HepG2 (cell line): ENCODE data around the gene VCL. TPM values are rescaled to one million over a fixed set of nuclear protein-coding genes. Genes with fewer than 3 reads are reported as not detected.

Experiments used
- ATAC-seq: fragments of 200-7000 bp; cut with Tn5 transposase; 3 replicates; pipeline ENCODE4 v1.9.1; 2020; ENCODE audit warnings: mild to moderate bottlenecking, moderate library complexity
- BruUV-seq: library from RNA; stranded (reverse); fragments of 400-500 nt; replicated peaks from 2 replicates; lab custom pipeline; 2021; lab: Mats Ljungman, UMichigan
- CTCF ChIA-PET: fragments of 300-600 bp; formaldehyde crosslinking; extraction: SDS; loops from one replicate; lab custom pipeline; 2021; ENCODE audit warnings: low total read pairs, inconsistent platforms, low intra/inter-chr PET ratio; lab: Yijun Ruan, JAX
- POLR2A ChIA-PET: fragments of 350-600 bp; sonication (Branson Sonifier 250); formaldehyde crosslinking; loops from one replicate; lab custom pipeline; 2020; ENCODE audit warnings: antibody characterized with exemption, inconsistent platforms; lab: Yijun Ruan, JAX
- DNase-seq: peaks from one replicate; pipeline ENCODE4 v3.0.0-alpha.2; 2015; ENCODE audit warnings: low spot score
- FAIRE-seq: peaks from 3 replicates; lab custom pipeline; 2011; peaks lifted over from hg19 to GRCh38; lab: Jason Lieb, UNC
- H2AFZ ChIP-seq: one replicate; pipeline ENCODE4 v1.6.1; 2011; ENCODE audit warnings: low read length, inconsistent platforms
- H3K27ac ChIP-seq: fragments of 300-600 bp; 3 replicates; pipeline ENCODE4 v1.8.0; 2011; ENCODE audit warnings: mixed run types, mild to moderate bottlenecking, mixed read lengths, low read length, inconsistent platforms; ENCODE audit not compliant: insufficient read depth; ENCODE audit errors: extremely low read length
- H3K27me3 ChIP-seq, 2 experiments: fragments of 200-600 bp in 1 of 2; 2 replicates in 1 of 2; 3 replicates in 1 of 2; pipeline versions ENCODE4 v1.6.0 to v1.8.0; 2011; ENCODE audit warnings: low read length in 2 of 2, mild to moderate bottlenecking in 2 of 2, moderate library complexity in 2 of 2, inconsistent platforms in 1 of 2; ENCODE audit not compliant: insufficient read depth in 2 of 2, control insufficient read depth in 1 of 2
- H3K36me3 ChIP-seq, 2 experiments: fragments of 200-600 bp in 1 of 2; replicated peaks in 1 of 2; 2 replicates in 1 of 2; 3 replicates in 1 of 2; pipeline versions ENCODE4 v1.5.1 to v1.8.0; 2011; ENCODE audit warnings: low read length in 2 of 2, inconsistent platforms in 1 of 2; ENCODE audit not compliant: insufficient read depth in 2 of 2, control insufficient read depth in 1 of 2
- H3K4me1 ChIP-seq: 2 replicates; pipeline ENCODE4 v1.5.1; 2012; ENCODE audit warnings: low read length, inconsistent platforms; ENCODE audit not compliant: insufficient read depth
- H3K4me2 ChIP-seq: 2 replicates; pipeline ENCODE4 v1.6.0; 2011; ENCODE audit warnings: low read depth, low read length, inconsistent platforms
- H3K4me3 ChIP-seq, 3 experiments: fragments of 200-600 bp in 1 of 3; sonication (generic), shearing (Covaris generic) in 1 of 3; replicated peaks in 1 of 3; 2 replicates each; pipeline ENCODE4 v1.5.1; 2011 to 2016; ENCODE audit warnings: low read length in 3 of 3, inconsistent platforms in 2 of 3, low read depth in 2 of 3, mild to moderate bottlenecking in 2 of 3, control low read depth in 1 of 3, mixed read lengths in 1 of 3; ENCODE audit not compliant: insufficient read depth in 1 of 3
- H3K79me2 ChIP-seq: one replicate; pipeline ENCODE4 v1.6.1; 2011; ENCODE audit warnings: low read length, inconsistent platforms; ENCODE audit not compliant: insufficient read depth
- H3K9ac ChIP-seq: 2 replicates; pipeline ENCODE4 v1.6.0; 2011; ENCODE audit warnings: mild to moderate bottlenecking, low read depth, low read length, inconsistent platforms; ENCODE audit not compliant: insufficient read depth
- H3K9me3 ChIP-seq: 2 replicates; pipeline ENCODE4 v1.5.1; 2012; ENCODE audit warnings: mild to moderate bottlenecking, low read length
- H4K20me1 ChIP-seq: 2 replicates; pipeline ENCODE4 v1.6.0; 2011; ENCODE audit warnings: inconsistent platforms, mild to moderate bottlenecking, low read length, moderate library complexity; ENCODE audit not compliant: insufficient read depth
- ARNTL ChIP-seq: sonication (generic); formaldehyde crosslinking; IDR thresholded peaks from 2 replicates; pipeline ENCODE4 v1.4.0; 2020; ENCODE audit warnings: mild to moderate bottlenecking, missing genetic modification reagents
- CEBPG ChIP-seq: IDR thresholded peaks from 2 replicates; pipeline ENCODE4 v1.6.1; 2016
- DNMT3B ChIP-seq: conservative IDR thresholded peaks from 2 replicates; pipeline ENCODE4 v1.6.1; 2016; ENCODE audit warnings: missing biosample characterization, control low read depth
- ELF1 ChIP-seq: sonication (generic); formaldehyde crosslinking; IDR thresholded peaks from 2 replicates; pipeline ENCODE4 v1.4.0; 2020; ENCODE audit warnings: missing genetic modification reagents
- FOXO1 ChIP-seq: sonication (generic); formaldehyde crosslinking; IDR thresholded peaks from 2 replicates; pipeline ENCODE4 v1.4.0; 2020; ENCODE audit warnings: missing genetic modification reagents
- KMT2B ChIP-seq: IDR thresholded peaks from 2 replicates; pipeline ENCODE4 v1.6.1; 2016; ENCODE audit warnings: missing genetic modification reagents, missing compliant biosample characterization
- MAFG ChIP-seq: sonication (generic); formaldehyde crosslinking; IDR thresholded peaks from 2 replicates; pipeline ENCODE4 v1.5.1; 2020; ENCODE audit warnings: mild to moderate bottlenecking, missing genetic modification reagents
- MZF1 ChIP-seq: sonication (generic); formaldehyde crosslinking; IDR thresholded peaks from 2 replicates; pipeline ENCODE4 v1.8.1; 2023; ENCODE audit warnings: mild to moderate bottlenecking, missing genetic modification reagents, borderline replicate concordance
- REL ChIP-seq: sonication (generic); formaldehyde crosslinking; conservative IDR thresholded peaks from 2 replicates; pipeline ENCODE4 v1.8.0; 2022; ENCODE audit warnings: mild to moderate bottlenecking, missing genetic modification reagents, moderate library complexity
- RXRB ChIP-seq: IDR thresholded peaks from 2 replicates; pipeline ENCODE4 v1.6.1; 2016; ENCODE audit warnings: borderline replicate concordance, missing genetic modification reagents, missing compliant biosample characterization
- SIN3B ChIP-seq: fragments of 150-350 bp; IDR thresholded peaks from 2 replicates; pipeline ENCODE4 v1.6.1; 2014; ENCODE audit warnings: low read length
- SIX1 ChIP-seq: sonication (generic); formaldehyde crosslinking; IDR thresholded peaks from 2 replicates; pipeline ENCODE4 v1.4.0; 2020; ENCODE audit warnings: missing genetic modification reagents, borderline replicate concordance
- TOE1 ChIP-seq: sonication (generic); formaldehyde crosslinking; IDR thresholded peaks from 2 replicates; pipeline ENCODE4 v1.4.0; 2020; ENCODE audit warnings: mild to moderate bottlenecking, missing genetic modification reagents
- ZC3H13 ChIP-seq: sonication (generic); formaldehyde crosslinking; IDR thresholded peaks from 2 replicates; pipeline ENCODE4 v1.8.1; 2023; ENCODE audit warnings: mild to moderate bottlenecking, missing genetic modification reagents, moderate library complexity
- ZKSCAN8 ChIP-seq: IDR thresholded peaks from 2 replicates; pipeline ENCODE4 v1.6.1; 2016; ENCODE audit warnings: borderline replicate concordance, missing genetic modification reagents, missing compliant biosample characterization
- ZNF136 ChIP-seq: sonication (generic); formaldehyde crosslinking; IDR thresholded peaks from 2 replicates; pipeline ENCODE4 v1.8.1; 2022; ENCODE audit warnings: low read depth, mild to moderate bottlenecking, moderate library complexity, missing genetic modification reagents
- ZNF343 ChIP-seq: sonication (generic); formaldehyde crosslinking; IDR thresholded peaks from 2 replicates; pipeline ENCODE4 v1.4.0; 2020; ENCODE audit warnings: mild to moderate bottlenecking, missing genetic modification reagents
- ZNF350 ChIP-seq: sonication (generic); formaldehyde crosslinking; IDR thresholded peaks from 2 replicates; pipeline ENCODE4 v1.4.0; 2020; ENCODE audit warnings: mild to moderate bottlenecking, low read depth, missing genetic modification reagents, borderline replicate concordance
- ZNF451 ChIP-seq: sonication (generic); formaldehyde crosslinking; IDR thresholded peaks from 2 replicates; pipeline ENCODE4 v1.5.0; 2020; ENCODE audit warnings: mild to moderate bottlenecking, missing genetic modification reagents
- ZNF562 ChIP-seq: sonication (generic); formaldehyde crosslinking; IDR thresholded peaks from 2 replicates; pipeline ENCODE4 v1.8.0; 2022; ENCODE audit warnings: missing genetic modification reagents, borderline replicate concordance
- ZNF776 ChIP-seq: sonication (generic); formaldehyde crosslinking; IDR thresholded peaks from 2 replicates; pipeline ENCODE4 v1.4.0; 2020; ENCODE audit warnings: mild to moderate bottlenecking, missing genetic modification reagents
- ZSCAN21 ChIP-seq: sonication (generic); formaldehyde crosslinking; IDR thresholded peaks from 2 replicates; pipeline ENCODE4 v1.8.0; 2022; ENCODE audit warnings: mild to moderate bottlenecking, missing genetic modification reagents, moderate library complexity, borderline replicate concordance
- ZZZ3 ChIP-seq: sonication (generic); formaldehyde crosslinking; IDR thresholded peaks from 2 replicates; pipeline ENCODE4 v1.4.0; 2020; ENCODE audit warnings: missing genetic modification reagents, mild to moderate bottlenecking, borderline replicate concordance
- WGBS: methylation state at CpG from one replicate; pipeline ENCODE4 v1.1.6; 2017; ENCODE audit warnings: low lambda C conversion rate; 5-methylcytosine and 5-hydroxymethylcytosine counted together
- in situ Hi-C: cut with HindIII; loops from 2 replicates; pipeline ENCODE4 v1.10.0; 2017; ENCODE audit warnings: low pct_unique_long_range_greater_than_20kb; ENCODE audit not compliant: extremely low pct_ligation_motif_present
- intact Hi-C: fragments of 100-400 bp; cut with micrococcal nuclease; formaldehyde crosslinking; loops from one replicate; pipeline ENCODE4 v1.10.0; 2022; ENCODE audit not compliant: unreplicated experiment
- polyA plus RNA-seq, 8 experiments: library from polyadenylated mRNA; depleted of rRNA in 3 of 8; stranded (reverse) in 7 of 8; unstranded in 1 of 8; fragments of >200 nt; fragmentation: Illumina TruSeq in 4 of 8; extraction: Trizol in 4 of 8; gene quantifications; 2 replicates each; pipeline versions ENCODE4 v1.2.1 to v1.2.3, GENCODE V29; 2011 to 2016; ENCODE audit warnings: low read depth in 4 of 8, missing spikeins in 1 of 8, mixed read lengths in 1 of 8; ENCODE audit not compliant: insufficient read depth in 1 of 8
- total RNA-seq, 5 experiments: library from RNA; depleted of rRNA; stranded (reverse); fragments of >200 nt; fragmentation: Illumina TruSeq; extraction: Trizol; gene quantifications; 2 replicates each; pipeline ENCODE4 v1.2.3, GENCODE V29; 2016; ENCODE audit warnings: low read depth in 1 of 5

The VCL gene
- total and polyA plus RNA-seq, 2 of the 13 experiments (the other 11 are each of a cell fraction or from before 2014, with no cell fraction given): 17.3 to 26.9 TPM

DNA sequence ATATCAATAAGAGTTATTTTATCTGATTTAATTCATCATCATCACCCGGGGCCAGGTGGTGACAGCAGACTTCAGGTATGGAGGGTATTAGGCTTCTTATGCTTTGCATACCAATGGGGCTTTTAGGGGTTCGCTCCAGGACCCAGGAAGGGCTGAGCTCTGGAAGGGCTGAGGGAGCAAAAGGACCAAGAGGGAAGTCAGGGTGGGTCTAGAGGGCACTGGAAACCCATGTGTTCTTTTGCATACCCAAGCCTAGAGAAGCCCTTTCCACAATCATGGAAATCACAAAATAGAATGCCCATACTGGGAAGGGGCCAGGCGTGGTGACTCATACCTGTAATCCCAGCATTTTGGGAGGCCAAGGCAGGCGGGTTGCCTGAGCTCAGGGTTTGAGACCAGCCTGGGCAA lies 30.9 kb upstream of the VCL start:
- no peak for FAIRE-seq
- TF ChIP-seq TOE1 (CRISPR knock-in tag) (no peak), MZF1 (CRISPR knock-in tag) (no peak), CEBPG (CRISPR knock-in tag) (no peak), RXRB (no peak), ZNF136 (no peak), ZKSCAN8 (CRISPR knock-in tag) (no peak), REL (no peak), ZSCAN21 (CRISPR knock-in tag) (no peak)
- H2AFZ ChIP-seq: no peak overlapping the region
- CTCF ChIA-PET: no interaction called here
- in situ Hi-C loops (no loop called here), intact Hi-C loops (no loop called here)
- H3K4me3 ChIP-seq: no peak overlapping the region
- no TSS peak for BruUV-seq
- no peak overlapping the region; the same call in 1 of the 2 replicates for H3K4me2 ChIP-seq
- H3K36me3 ChIP-seq: no peaks in the 10 kb centered on the region
- no peaks in the 10 kb centered on the region for H3K79me2 ChIP-seq
- H3K9ac ChIP-seq: no peak overlapping the region
- no peak overlapping the region for H3K27ac ChIP-seq
- POLR2A ChIA-PET: no interaction called here
- DNase-seq: no peak
- ATAC-seq: no peak
- H3K27me3 ChIP-seq: no peaks in the 10 kb centered on the region; a peak in 1 of 5 replicates
- WGBS: 74% methylated on average over 4 of the region's 4 CpGs
- no peaks in the 10 kb centered on the region for H3K9me3 ChIP-seq
- no peaks in the 10 kb centered on the region for H4K20me1 ChIP-seq
- peaks cover 23% of the 10 kb centered on the region for H3K4me1 ChIP-seq

DNA sequence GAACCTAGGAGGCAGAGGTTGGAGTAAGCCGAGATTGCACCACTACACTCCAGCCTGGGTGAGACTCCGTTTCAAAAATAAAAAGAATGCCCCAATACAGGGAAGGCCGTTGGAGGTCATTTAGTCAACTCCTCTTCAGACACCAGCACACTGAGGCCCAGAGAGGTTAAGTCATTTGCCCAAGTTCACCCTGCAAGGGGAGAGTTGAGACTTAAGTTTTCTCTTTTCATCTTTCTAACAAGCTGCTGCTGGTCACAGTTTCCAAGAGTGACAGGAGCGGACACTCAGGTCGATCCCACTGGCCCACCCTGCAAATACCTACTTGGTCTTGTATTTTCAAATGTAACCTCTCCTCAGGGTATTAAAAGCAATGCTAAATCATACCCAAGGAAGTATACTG lies 30.4 kb upstream of the VCL start:
- Histone ChIP-seq H3K27ac (no peak overlapping the region), H3K4me3 (no peak overlapping the region), H3K4me1 (peaks cover 28% of the 10 kb centered on the region), H3K79me2 (no peaks in the 10 kb centered on the region), H3K27me3 (no peaks in the 10 kb centered on the region; a peak in 1 of 5 replicates), H3K36me3 (no peaks in the 10 kb centered on the region), H3K9me3 (no peaks in the 10 kb centered on the region), H3K4me2 (no peak overlapping the region), H3K9ac (no peak overlapping the region), H2AFZ (no peak overlapping the region), H4K20me1 (no peaks in the 10 kb centered on the region)
- ChIA-PET POLR2A (no interaction called here), CTCF (no interaction called here)
- DNase-seq (no peak), FAIRE-seq (no peak), ATAC-seq (no peak)
- 47% methylated on average over 5 of the region's 5 CpGs for WGBS
- BruUV-seq: no TSS peak
- in situ Hi-C loops (no loop called here), intact Hi-C loops (no loop called here)
- no peak for TF ChIP-seq ZNF776
- TF ChIP-seq ARNTL (CRISPR knock-in tag): no peak
- no peak for TF ChIP-seq DNMT3B (CRISPR knock-in tag)
- TF ChIP-seq ZZZ3 (CRISPR knock-in tag): no peak
- no peak for TF ChIP-seq ZNF350
- TF ChIP-seq SIX1 (CRISPR knock-in tag): no peak
- no peak for TF ChIP-seq FOXO1 (CRISPR knock-in tag)
- TF ChIP-seq ELF1 (CRISPR knock-in tag): no peak
- no peak for TF ChIP-seq KMT2B (CRISPR knock-in tag)
- no peak for TF ChIP-seq ZNF562 (CRISPR knock-in tag)
- TF ChIP-seq MAFG: no peak
- no peak for TF ChIP-seq ZNF451 (CRISPR knock-in tag)
- TF ChIP-seq ZC3H13 (CRISPR knock-in tag): no peak
- no peak for TF ChIP-seq SIN3B
- no peak for TF ChIP-seq ZNF343 (CRISPR knock-in tag)
